ENCODE measurements around the gene FAM3A.

Gene FAM3A

DNA sequence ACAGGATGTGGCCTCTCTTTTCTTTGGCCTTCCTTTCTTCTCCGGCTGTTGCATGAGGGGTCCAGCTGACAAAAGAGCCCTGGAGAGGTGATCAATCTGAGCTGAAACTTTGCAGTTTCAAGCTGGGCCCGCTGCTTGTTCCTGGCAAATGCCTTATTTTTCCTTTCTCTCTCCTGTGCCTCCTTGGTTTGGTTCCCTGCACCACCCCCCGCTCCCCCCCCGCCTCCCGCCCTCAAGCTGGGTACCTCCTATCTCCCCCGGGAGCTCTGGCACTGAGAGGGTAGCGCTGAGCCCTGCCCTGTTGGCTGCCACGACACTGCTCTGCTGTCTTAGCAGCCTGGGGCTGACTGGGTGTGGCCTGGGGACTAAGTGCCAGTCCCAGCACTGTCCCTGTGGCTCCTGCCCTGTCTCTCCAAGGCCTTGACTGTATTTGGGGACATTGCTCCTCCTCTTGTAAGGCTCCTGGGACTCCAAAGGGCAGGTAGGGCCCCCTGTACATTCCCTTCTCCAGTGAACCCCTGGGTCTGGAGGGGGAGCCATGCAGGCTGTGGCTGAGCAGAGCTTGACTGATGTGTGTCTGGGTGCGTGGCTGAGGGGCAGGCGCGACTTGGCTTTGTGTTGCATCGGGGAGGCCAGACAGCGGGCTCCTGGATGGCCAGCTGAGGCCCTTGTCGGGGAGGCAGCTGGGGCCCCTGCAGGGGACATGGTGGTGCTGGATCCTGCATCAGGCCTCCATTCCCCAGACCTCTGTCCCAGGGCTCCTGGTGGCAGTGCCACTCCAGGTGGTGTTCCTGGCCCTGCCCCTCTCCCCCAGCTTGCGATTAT is 56.9 kb downstream of the FAM3A start:
- DNase-seq (ENCODE audit: low read depth): no peak

GRCh38 chrX:154458116-154458953 is 57.7 kb downstream of the FAM3A start, which contains the start of gene PLXNA3:
TSS of gene PLXNA3 (plus strand) at chrX:154458281. CDS start at chrX:154460184, 1,903 bp downstream.
- no peak for DNase-seq (ENCODE audit: low read depth)

DNA sequence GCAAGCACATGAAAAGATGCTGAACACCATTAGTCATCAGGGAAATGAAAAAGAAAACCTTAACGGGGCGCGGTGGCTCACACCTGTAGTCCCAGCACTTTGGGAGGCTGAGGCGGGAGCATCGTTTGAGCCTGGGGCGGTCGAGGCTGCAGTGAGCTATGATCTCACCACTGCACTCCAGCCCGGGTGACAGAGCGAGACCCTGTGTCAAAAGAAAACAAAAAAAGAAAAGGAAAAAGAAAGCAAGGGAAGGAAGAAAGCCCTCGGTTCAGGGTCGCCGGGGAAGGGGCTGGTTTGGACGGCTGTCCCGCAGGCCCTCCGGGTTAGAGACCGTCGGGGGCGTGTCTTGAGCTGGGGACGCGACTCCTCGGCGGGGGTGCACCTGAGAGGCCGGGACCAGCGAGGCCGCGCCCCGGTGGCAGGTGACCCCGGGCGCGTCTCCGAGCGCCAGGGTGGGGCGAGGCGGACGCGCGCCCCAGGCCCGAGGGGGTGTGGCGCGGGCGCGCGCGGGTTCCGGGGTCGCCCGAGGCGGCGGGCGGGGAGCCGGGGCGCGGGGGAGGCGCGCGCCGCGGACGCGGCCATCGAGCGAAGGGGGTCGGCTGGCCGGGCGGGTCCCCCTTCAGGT is 58.4 kb downstream of the FAM3A start:
- DNase-seq (ENCODE audit: low read depth): no peak
